ENCODE data around the gene ATM.
"Not testable (repeated sequence)": the region's sequence is repeated elsewhere in the genome, so short reads cannot be mapped to it uniquely, and the experiment has no call there.

ATM gene

DNA sequence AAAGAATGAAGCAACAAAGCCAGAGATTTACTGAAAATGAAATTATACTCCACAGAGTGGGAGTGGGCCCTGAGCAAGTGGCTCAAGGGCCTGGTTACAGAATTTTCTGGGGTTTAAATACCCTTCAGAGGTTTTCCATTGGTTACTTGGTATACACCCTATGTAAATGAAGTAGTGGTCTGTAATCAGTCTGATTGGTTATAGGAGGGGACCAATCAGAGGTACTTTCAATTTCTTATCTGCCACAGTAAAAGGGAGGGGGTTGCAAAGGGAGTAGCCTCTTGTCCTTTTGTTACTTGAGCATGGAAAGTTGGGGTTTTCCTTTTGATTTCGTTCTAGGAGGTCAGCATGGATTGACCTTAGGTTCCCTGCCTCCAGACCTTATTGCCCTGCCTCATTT, 63.5 kb downstream of the ATM start:
- Histone ChIP-seq H3K4me1 (no peaks in the 10 kb centered on the region), H3K36me3 (peaks cover 62 to 82% (median 78%) of the 10 kb centered on the region in 3 donors)
- intact Hi-C loops (cut with DNase I; ENCODE audit: low total_unique reads) = no loop called here

DNA sequence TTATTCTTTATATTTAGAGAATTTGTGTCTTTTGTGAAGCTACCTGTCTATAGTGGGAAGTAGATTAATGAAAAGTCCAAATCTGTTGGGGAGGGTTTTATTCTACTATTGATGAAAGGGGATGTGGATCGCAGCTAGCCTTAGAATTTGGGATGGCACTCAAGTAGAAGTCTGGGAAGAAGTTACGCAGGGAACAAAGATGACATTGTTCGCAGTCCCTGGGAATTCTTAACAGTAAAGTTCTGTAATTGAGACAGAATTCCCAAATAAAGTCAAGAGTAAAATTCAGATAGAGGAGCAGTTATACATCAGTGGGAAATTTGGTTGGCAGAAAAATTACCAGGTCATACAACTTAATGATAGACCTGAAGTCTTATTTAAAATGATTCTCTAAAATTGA, 64.1 kb downstream of the ATM start:
- Histone ChIP-seq H3K4me3 (no peak overlapping the region), H3K27me3 (no peaks in the 10 kb centered on the region), H3K27ac (no peak overlapping the region), H3K9me3 (no peaks in the 10 kb centered on the region), H3K4me1 (no peaks in the 10 kb centered on the region), H3K36me3 (peaks cover 67 to 82% (median 78%) of the 10 kb centered on the region in 3 donors)
- intact Hi-C loops (cut with DNase I; ENCODE audit: low total_unique reads) = no loop called here
- TF ChIP-seq, protein P1, sequence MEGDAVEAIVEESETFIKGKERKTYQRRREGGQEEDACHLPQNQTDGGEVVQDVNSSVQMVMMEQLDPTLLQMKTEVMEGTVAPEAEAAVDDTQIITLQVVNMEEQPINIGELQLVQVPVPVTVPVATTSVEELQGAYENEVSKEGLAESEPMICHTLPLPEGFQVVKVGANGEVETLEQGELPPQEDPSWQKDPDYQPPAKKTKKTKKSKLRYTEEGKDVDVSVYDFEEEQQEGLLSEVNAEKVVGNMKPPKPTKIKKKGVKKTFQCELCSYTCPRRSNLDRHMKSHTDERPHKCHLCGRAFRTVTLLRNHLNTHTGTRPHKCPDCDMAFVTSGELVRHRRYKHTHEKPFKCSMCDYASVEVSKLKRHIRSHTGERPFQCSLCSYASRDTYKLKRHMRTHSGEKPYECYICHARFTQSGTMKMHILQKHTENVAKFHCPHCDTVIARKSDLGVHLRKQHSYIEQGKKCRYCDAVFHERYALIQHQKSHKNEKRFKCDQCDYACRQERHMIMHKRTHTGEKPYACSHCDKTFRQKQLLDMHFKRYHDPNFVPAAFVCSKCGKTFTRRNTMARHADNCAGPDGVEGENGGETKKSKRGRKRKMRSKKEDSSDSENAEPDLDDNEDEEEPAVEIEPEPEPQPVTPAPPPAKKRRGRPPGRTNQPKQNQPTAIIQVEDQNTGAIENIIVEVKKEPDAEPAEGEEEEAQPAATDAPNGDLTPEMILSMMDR (IDR thresholded peaks at IDR 0.05) = no peak
- DNase-seq = no peak

More for the DNA sequence above, 63.5 kb downstream of the ATM start:
- Histone ChIP-seq H3K27me3 (no peaks in the 10 kb centered on the region), H3K9me3 (no peaks in the 10 kb centered on the region), H3K27ac (no peak overlapping the region), H3K4me3 (no peak overlapping the region)
- DNase-seq = no peak
- TF ChIP-seq, protein P1 (IDR thresholded peaks at IDR 0.05) = no peak

DNA sequence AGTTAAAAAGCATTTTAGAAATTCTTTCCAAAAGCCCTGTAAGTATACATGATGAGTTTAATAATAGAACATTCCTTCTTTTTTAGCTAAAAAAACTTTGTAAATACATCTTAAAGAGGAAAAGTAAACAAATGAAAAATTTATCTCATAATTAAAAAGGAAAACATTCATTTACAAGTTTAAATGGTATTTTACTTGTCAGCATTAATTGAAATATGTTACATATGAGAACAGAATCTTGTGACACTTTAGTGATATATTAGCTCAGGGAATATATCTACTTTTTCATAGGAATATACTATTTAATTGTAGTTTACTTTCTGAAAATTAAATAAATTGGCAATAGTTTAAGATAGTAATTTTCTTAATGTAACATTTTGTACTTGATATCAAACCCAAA, 66.2 kb downstream of the ATM start:
- H3K27ac ChIP-seq; H3K4me3 ChIP-seq; DNase-seq; H3K4me1 ChIP-seq; intact Hi-C loops (cut with DNase I; ENCODE audit: low total_unique reads); H3K27me3 ChIP-seq; H3K9me3 ChIP-seq: not testable (repeated sequence)
- H3K36me3 ChIP-seq = peaks cover 56 to 76% (median 60%) of the 10 kb centered on the region in 3 donors

DNA sequence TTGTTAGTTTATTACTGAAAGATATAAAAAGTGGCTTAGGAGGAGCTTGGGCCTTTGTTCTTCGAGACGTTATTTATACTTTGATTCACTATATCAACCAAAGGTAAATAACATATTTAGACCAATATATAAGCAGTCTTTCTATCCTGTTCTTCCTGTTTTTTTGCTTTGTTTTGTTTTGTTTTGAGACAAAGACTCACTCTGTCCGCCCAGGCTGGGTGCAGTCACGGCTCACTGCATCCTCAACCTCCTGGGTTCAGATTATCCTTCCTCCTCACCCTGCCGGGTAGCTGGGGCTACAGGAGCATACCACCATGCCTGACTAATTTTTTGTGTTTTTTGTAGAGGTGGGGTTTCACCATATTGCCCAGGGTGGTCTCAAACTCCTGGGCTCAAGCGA, 66.8 kb downstream of the ATM start:
- Histone ChIP-seq H3K9me3 (no peaks in the 10 kb centered on the region), H3K36me3 (peaks cover 54 to 75% (median 54%) of the 10 kb centered on the region in 3 donors), H3K27ac (no peak overlapping the region), H3K4me1 (no peaks in the 10 kb centered on the region), H3K27me3 (no peaks in the 10 kb centered on the region), H3K4me3 (no peak overlapping the region)
- intact Hi-C loops (cut with DNase I; ENCODE audit: low total_unique reads) = no loop called here
- TF ChIP-seq, protein P1 (IDR thresholded peaks at IDR 0.05) = no peak
- DNase-seq = no peak

DNA sequence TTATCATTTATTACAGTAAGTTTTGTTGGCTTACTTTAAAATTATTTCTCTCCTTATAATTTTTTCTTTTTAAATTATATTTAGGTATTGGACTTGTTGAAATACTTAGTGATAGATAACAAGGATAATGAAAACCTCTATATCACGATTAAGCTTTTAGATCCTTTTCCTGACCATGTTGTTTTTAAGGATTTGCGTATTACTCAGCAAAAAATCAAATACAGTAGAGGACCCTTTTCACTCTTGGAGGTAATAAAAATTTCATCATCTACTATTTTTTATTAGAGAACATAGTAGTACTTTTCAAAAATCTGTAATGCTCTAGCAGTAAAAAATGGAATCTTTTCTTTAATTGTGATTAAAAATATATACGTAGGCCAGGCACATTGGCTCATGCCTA, 70.4 kb downstream of the ATM start:
- Histone ChIP-seq H3K4me3 (no peak overlapping the region), H3K27ac (no peak overlapping the region), H3K4me1 (no peaks in the 10 kb centered on the region), H3K27me3 (no peaks in the 10 kb centered on the region), H3K36me3 (peaks cover 54 to 78% (median 63%) of the 10 kb centered on the region in 3 donors), H3K9me3 (no peaks in the 10 kb centered on the region)
- DNase-seq = no peak
- TF ChIP-seq, protein P1 (IDR thresholded peaks at IDR 0.05) = no peak
- intact Hi-C loops (cut with DNase I; ENCODE audit: low total_unique reads) = no loop called here

DNA sequence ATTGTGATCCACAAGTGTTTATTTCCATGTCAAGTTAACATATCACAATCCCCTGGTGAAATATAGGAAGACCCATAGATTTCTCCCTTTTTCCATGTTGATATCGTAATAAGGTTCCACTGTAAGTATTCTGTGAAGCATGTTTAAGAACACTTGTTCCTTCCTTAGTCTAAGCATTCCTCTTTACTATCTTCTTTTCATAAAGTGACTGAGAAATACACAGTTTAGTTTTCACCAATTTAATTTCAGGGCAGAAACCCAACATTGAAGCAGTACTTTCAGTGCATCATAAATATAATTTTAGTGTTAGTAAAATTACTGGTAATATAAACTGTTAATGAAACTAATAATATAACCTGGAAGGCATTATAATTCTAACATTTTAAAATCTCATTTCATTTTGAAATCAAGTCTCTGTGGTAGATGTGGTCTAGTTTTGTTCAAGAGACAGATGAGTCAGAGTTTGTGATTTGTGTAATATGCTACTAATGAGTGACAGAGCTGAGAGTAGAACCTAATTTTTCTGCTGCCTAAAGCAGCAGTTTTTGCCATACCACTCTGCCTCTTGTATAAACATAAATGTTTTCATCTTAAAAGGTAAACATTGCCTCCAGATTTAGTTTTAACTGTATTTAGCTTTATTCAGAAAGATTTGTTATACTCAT, 79.4 kb downstream of the ATM start:
- peaks cover 63 to 82% (median 69%) of the 10 kb centered on the region in 3 donors for H3K36me3 ChIP-seq
- H3K27ac ChIP-seq = no peak overlapping the region
- intact Hi-C loops (cut with DNase I; ENCODE audit: low total_unique reads) = no loop called here
- no peaks in the 10 kb centered on the region for H3K9me3 ChIP-seq
- no peaks in the 10 kb centered on the region for H3K4me1 ChIP-seq
- no peak overlapping the region for H3K4me3 ChIP-seq
- no peak for DNase-seq
- no peaks in the 10 kb centered on the region for H3K27me3 ChIP-seq
- TF ChIP-seq, protein P1 (IDR thresholded peaks at IDR 0.05) = no peak
